Spleen (tissue), 7 donors: ENCODE data around the gene DUSP15.

Experiments used
- POLR2A ChIP-seq, 3 donors: fragments of 450-650 bp; IDR thresholded peaks; one replicate each; pipeline ENCODE4 v1.5.1; 2017; ENCODE audit warnings: antibody characterized with exemption in 3 of 3, mild to moderate bottlenecking in 1 of 3
- POLR2AphosphoS5 ChIP-seq, 3 donors: sonication (generic); formaldehyde crosslinking; IDR thresholded peaks; one replicate each; pipeline ENCODE4 v1.5.1; 2017; ENCODE audit warnings: antibody characterized with exemption in 3 of 3
- TF ChIP-seq, protein P1 (sequence below), 11 experiments: fragments of 200-600 bp in 7 of 11; fragments of 450-650 bp in 4 of 11; sonication (generic) in 4 of 11; IDR thresholded peaks in 8 of 11; conservative IDR thresholded peaks in 3 of 11; 1 replicate in 7 of 11; 2 replicates in 4 of 11; pipeline versions ENCODE4 v1.4.0 to v1.8.0; 2016 to 2021; ENCODE audit warnings: antibody characterized with exemption in 11 of 11, inconsistent platforms in 4 of 11, mild to moderate bottlenecking in 1 of 11
- donor health status: DM: no; HTN: no; CAD: no; lungs with moderate emphysema.
- donor health status: DM: no; HTN: no; CAD: no.
- donor health status: DM: no; HTN: no; CAD: no.

DNA sequence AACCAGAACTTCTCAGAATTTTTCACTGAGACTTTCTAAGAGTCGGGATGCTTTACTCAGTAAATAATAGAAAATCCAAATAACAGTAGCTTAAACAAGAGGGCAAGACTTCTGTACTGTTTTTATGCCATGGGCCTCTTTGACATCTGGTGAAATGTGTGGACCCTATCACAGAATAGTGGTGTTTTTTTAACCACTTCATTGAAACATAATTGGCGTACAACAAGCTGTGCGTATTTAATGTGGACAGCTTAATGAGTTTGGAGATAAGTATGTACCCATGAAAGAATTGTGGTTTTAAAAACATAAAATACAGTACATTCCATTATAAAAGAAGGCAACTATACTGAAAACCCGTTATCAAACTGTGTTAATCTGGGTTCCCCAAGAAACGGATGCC is 43.8 kb upstream of the DUSP15 start:
- TF ChIP-seq, protein P1, sequence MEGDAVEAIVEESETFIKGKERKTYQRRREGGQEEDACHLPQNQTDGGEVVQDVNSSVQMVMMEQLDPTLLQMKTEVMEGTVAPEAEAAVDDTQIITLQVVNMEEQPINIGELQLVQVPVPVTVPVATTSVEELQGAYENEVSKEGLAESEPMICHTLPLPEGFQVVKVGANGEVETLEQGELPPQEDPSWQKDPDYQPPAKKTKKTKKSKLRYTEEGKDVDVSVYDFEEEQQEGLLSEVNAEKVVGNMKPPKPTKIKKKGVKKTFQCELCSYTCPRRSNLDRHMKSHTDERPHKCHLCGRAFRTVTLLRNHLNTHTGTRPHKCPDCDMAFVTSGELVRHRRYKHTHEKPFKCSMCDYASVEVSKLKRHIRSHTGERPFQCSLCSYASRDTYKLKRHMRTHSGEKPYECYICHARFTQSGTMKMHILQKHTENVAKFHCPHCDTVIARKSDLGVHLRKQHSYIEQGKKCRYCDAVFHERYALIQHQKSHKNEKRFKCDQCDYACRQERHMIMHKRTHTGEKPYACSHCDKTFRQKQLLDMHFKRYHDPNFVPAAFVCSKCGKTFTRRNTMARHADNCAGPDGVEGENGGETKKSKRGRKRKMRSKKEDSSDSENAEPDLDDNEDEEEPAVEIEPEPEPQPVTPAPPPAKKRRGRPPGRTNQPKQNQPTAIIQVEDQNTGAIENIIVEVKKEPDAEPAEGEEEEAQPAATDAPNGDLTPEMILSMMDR (IDR thresholded peaks at IDR 0.05 in 8 of 11, conservative IDR thresholded peaks at IDR 0.05 in 3 of 11), result no peak
- TF ChIP-seq POLR2AphosphoS5 (IDR thresholded peaks at IDR 0.05), result no peak
- TF ChIP-seq POLR2A (IDR thresholded peaks at IDR 0.05), result no peak
